HCT116 (cell line): ENCODE measurements around the gene PRSS36. TPM values are rescaled to one million over a fixed set of nuclear protein-coding genes. Genes with fewer than 3 reads are reported as not detected.

ENCODE experiments used
- ATAC-seq: fragments of 200-7000 bp; cut with Tn5 transposase; 2 replicates; pipeline ENCODE4 v1.9.1; 2020; ENCODE audit warnings: mild to moderate bottlenecking, moderate library complexity
- BruUV-seq: library from RNA; stranded (reverse); fragments of 400-500 nt; replicated peaks from 2 replicates; lab custom pipeline; 2021; lab: Mats Ljungman, UMichigan
- CTCF ChIA-PET: fragments of 300-600 bp; sonication (Branson Sonifier 250); formaldehyde crosslinking; loops from one replicate; lab custom pipeline; 2021; ENCODE audit warnings: antibody characterized with exemption; lab: Charles Lee
- POLR2A ChIA-PET: fragments of 300-600, 350-600 bp; sonication (Branson Sonifier 250); formaldehyde crosslinking; loops from one replicate; lab custom pipeline; 2021; ENCODE audit warnings: antibody characterized with exemption; lab: Charles Lee
- RAD21 ChIA-PET, 2 experiments: fragments of 300-600 bp; sonication (Branson Sonifier 250); formaldehyde crosslinking; loops; one replicate each; lab custom pipeline; 2023; ENCODE audit warnings: low total read pairs in 2 of 2; ENCODE audit not compliant: uncharacterized antibody in 2 of 2, unreplicated experiment in 2 of 2, low non-redundant PET in 1 of 2; lab: Charles Lee
- DNase-seq: peaks from one replicate; pipeline ENCODE4 v3.0.0-alpha.2; 2010; ENCODE audit warnings: low read depth, low spot score
- H2AFZ ChIP-seq: fragments of 200-600 bp; shearing (Covaris generic), sonication (generic); 2 replicates; pipeline ENCODE4 v1.6.1; 2017; ENCODE audit warnings: low read depth, mixed run types, mixed read lengths, antibody characterized with exemption, low read length; ENCODE audit not compliant: poor library complexity, severe bottlenecking
- H3K27ac ChIP-seq: 2 replicates; pipeline ENCODE4 v1.5.1; 2012; ENCODE audit warnings: low read depth, low read length
- H3K27me3 ChIP-seq: fragments of 200-600 bp; sonication (generic); 2 replicates; pipeline ENCODE4 v1.6.1; 2016; ENCODE audit warnings: mixed run types, low read length, mixed read lengths; ENCODE audit not compliant: insufficient read depth
- H3K36me3 ChIP-seq, 2 experiments: fragments of 200-500 bp in 1 of 2; fragments of 200-600 bp in 1 of 2; sonication (Bioruptor generic) in 1 of 2; sonication (generic) in 1 of 2; 2 replicates each; pipeline versions ENCODE4 v1.5.1 to v1.6.1; 2014 to 2016; ENCODE audit warnings: low read length in 2 of 2, inconsistent platforms in 1 of 2, mixed read lengths in 1 of 2, mixed run types in 1 of 2; ENCODE audit not compliant: insufficient read depth in 2 of 2, control insufficient read depth in 1 of 2
- H3K4me1 ChIP-seq, 2 experiments: fragments of 200-600 bp in 1 of 2; sonication (generic) in 1 of 2; 2 replicates each; pipeline versions ENCODE4 v1.5.1 to v1.6.1; 2012 to 2017; ENCODE audit warnings: low read length in 2 of 2, inconsistent platforms in 1 of 2, mild to moderate bottlenecking in 1 of 2, mixed read lengths in 1 of 2, mixed run types in 1 of 2, moderate library complexity in 1 of 2; ENCODE audit not compliant: insufficient read depth in 2 of 2, control insufficient read depth in 1 of 2
- H3K4me2 ChIP-seq: fragments of 200-600 bp; sonication (generic); 2 replicates; pipeline ENCODE4 v1.6.1; 2017; ENCODE audit warnings: mixed run types, low read length, mixed read lengths
- H3K4me3 ChIP-seq, 2 experiments: fragments of 200-600 bp in 1 of 2; sonication (generic) in 1 of 2; replicated peaks in 1 of 2; 2 replicates each; pipeline ENCODE4 v1.5.1; 2011 to 2016; ENCODE audit warnings: low read length in 2 of 2, control low read depth in 1 of 2, low read depth in 1 of 2, mild to moderate bottlenecking in 1 of 2, mixed read lengths in 1 of 2, mixed run types in 1 of 2
- H3K79me2 ChIP-seq: fragments of 200-600 bp; sonication (generic); 2 replicates; pipeline ENCODE4 v1.6.1; 2017; ENCODE audit warnings: mild to moderate bottlenecking, mixed run types, low read length, moderate library complexity, mixed read lengths; ENCODE audit not compliant: insufficient read depth
- H3K9ac ChIP-seq: fragments of 200-600 bp; sonication (generic); 2 replicates; pipeline ENCODE4 v1.6.1; 2016; ENCODE audit warnings: low read length, mixed read lengths
- H3K9me2 ChIP-seq: fragments of 200-600 bp; sonication (generic), shearing (Covaris generic); 2 replicates; pipeline ENCODE4 v1.6.1; 2017; ENCODE audit warnings: mixed run types, mild to moderate bottlenecking, moderate library complexity; ENCODE audit not compliant: insufficient read depth
- H3K9me3 ChIP-seq, 2 experiments: fragments of 200-500 bp in 1 of 2; fragments of 200-600 bp in 1 of 2; sonication (Bioruptor generic) in 1 of 2; sonication (generic) in 1 of 2; 2 replicates each; pipeline ENCODE4 v1.6.1; 2014 to 2017; ENCODE audit warnings: low read length in 2 of 2, mixed read lengths in 2 of 2, inconsistent platforms in 1 of 2, low read depth in 1 of 2, mild to moderate bottlenecking in 1 of 2, mixed run types in 1 of 2, moderate library complexity in 1 of 2; ENCODE audit not compliant: control insufficient read depth in 1 of 2, insufficient read depth in 1 of 2
- H4K20me1 ChIP-seq: fragments of 200-600 bp; sonication (generic), shearing (Covaris generic); 2 replicates; pipeline ENCODE4 v1.6.1; 2017; ENCODE audit warnings: mixed run types, mild to moderate bottlenecking, moderate library complexity; ENCODE audit not compliant: insufficient read depth
- CBX3 ChIP-seq: IDR thresholded peaks from 2 replicates; pipeline ENCODE4 v1.6.1; 2012; ENCODE audit warnings: low read depth
- CEBPB ChIP-seq: IDR thresholded peaks from 2 replicates; pipeline ENCODE4 v1.6.1; 2012; ENCODE audit warnings: low read depth
- CTCF ChIP-seq, 3 experiments: fragments of 200-600 bp in 1 of 3; sonication (generic) in 1 of 3; IDR thresholded peaks in 2 of 3; conservative IDR thresholded peaks in 1 of 3; 2 replicates each; pipeline ENCODE4 v1.5.1; 2012 to 2017; ENCODE audit warnings: low read depth in 2 of 3, low read length in 2 of 3, antibody characterized with exemption in 1 of 3, borderline replicate concordance in 1 of 3, control low read depth in 1 of 3, mild to moderate bottlenecking in 1 of 3, mixed read lengths in 1 of 3, mixed run types in 1 of 3, moderate library complexity in 1 of 3; ENCODE audit not compliant: insufficient read depth in 1 of 3
- EGR1 ChIP-seq: IDR thresholded peaks from 2 replicates; pipeline ENCODE4 v1.6.1; 2012; ENCODE audit warnings: low read depth
- ELF1 ChIP-seq: IDR thresholded peaks from 2 replicates; pipeline ENCODE4 v1.6.1; 2012; ENCODE audit warnings: low read depth, borderline replicate concordance
- EZH2 ChIP-seq: fragments of 200-600 bp; sonication (generic); IDR thresholded peaks from 2 replicates; pipeline ENCODE4 v1.6.1; 2017; ENCODE audit warnings: antibody characterized with exemption, mixed run types
- EZH2phosphoT487 ChIP-seq: fragments of 200-600 bp; IDR thresholded peaks from 2 replicates; pipeline ENCODE4 v1.6.1; 2018; ENCODE audit warnings: antibody characterized with exemption, borderline replicate concordance
- FOSL1 ChIP-seq: IDR thresholded peaks from 2 replicates; pipeline ENCODE4 v1.6.1; 2012; ENCODE audit warnings: low read depth
- JUND ChIP-seq: IDR thresholded peaks from 2 replicates; pipeline ENCODE4 v1.6.1; 2012
- MAX ChIP-seq: IDR thresholded peaks from 2 replicates; pipeline ENCODE4 v1.6.1; 2012
- POLR2AphosphoS5 ChIP-seq: IDR thresholded peaks from 2 replicates; pipeline ENCODE4 v1.6.1; 2011; ENCODE audit warnings: mild to moderate bottlenecking, low read depth, low read length, moderate library complexity
- RAD21 ChIP-seq: IDR thresholded peaks from 2 replicates; pipeline ENCODE4 v1.6.1; 2012; ENCODE audit warnings: low read depth, mild to moderate bottlenecking
- REST ChIP-seq: IDR thresholded peaks from 2 replicates; pipeline ENCODE4 v1.6.1; 2012; ENCODE audit warnings: low read depth
- SIN3A ChIP-seq: IDR thresholded peaks from 2 replicates; pipeline ENCODE4 v1.6.1; 2012; ENCODE audit warnings: low read depth
- SP1 ChIP-seq: IDR thresholded peaks from 2 replicates; pipeline ENCODE4 v1.6.1; 2012; ENCODE audit warnings: low read depth
- YY1 ChIP-seq: IDR thresholded peaks from 2 replicates; pipeline ENCODE4 v1.6.1; 2011; ENCODE audit warnings: low read length, low read depth, moderate library complexity, mild to moderate bottlenecking; ENCODE audit not compliant: insufficient replicate concordance; ENCODE audit errors: extremely low read depth
- ZFX ChIP-seq: fragments of 450-650 bp; IDR thresholded peaks from 2 replicates; pipeline ENCODE4 v1.6.1; 2017
- ZNF274 ChIP-seq: fragments of 200-500 bp; sonication (Bioruptor generic); IDR thresholded peaks from 2 replicates; pipeline ENCODE4 v1.6.1; 2014; ENCODE audit warnings: mild to moderate bottlenecking, low read depth, low read length, inconsistent platforms
- intact Hi-C: fragments of 100-400 bp; cut with micrococcal nuclease; formaldehyde crosslinking; loops from 2 replicates; pipeline ENCODE4 v1.10.0; 2022
- total RNA-seq: library from RNA; stranded (reverse); gene quantifications from one replicate; pipeline ENCODE4 v1.2.1, GENCODE V29; 2021; ENCODE audit not compliant: unreplicated experiment
- TF ChIP-seq, protein P1 (sequence below): IDR thresholded peaks from 2 replicates; pipeline ENCODE4 v1.6.1; 2011; ENCODE audit warnings: mild to moderate bottlenecking, low read length, moderate library complexity; ENCODE audit not compliant: insufficient replicate concordance; ENCODE audit errors: extremely low read depth

PRSS36 gene
- total RNA-seq, 1 experiment from 2014 or later = not detected

GRCh38 chr16:31179747-31180459 lies 30.0 kb upstream of the PRSS36 start, which contains the start of gene FUS:
Gene FUS, plus strand, starts transcription at chr16:31180139. Its CDS starts 76 bp downstream, at chr16:31180215.
- Histone ChIP-seq H3K79me2 (peaks cover 49% of the 10 kb centered on the region), H3K4me3 (peak within 1 kb of the TSS; percentile 90 to 93), H3K4me1 (peaks cover 10 to 26% of the 10 kb centered on the region in 2 experiments), H3K9ac (peak within 1 kb of the TSS; percentile 98), H3K27me3 (no peaks in the 10 kb centered on the region), H3K36me3 (peaks cover 20 to 37% of the 10 kb centered on the region in 2 experiments), H3K9me2 (no peaks in the 10 kb centered on the region), H3K4me2 (peak within 1 kb of the TSS; percentile 92), H3K27ac (peak within 1 kb of the TSS; percentile 92), H4K20me1 (peaks cover 38% of the 10 kb centered on the region), H3K9me3 (no peaks in the 10 kb centered on the region), H2AFZ (peak within 1 kb of the TSS; percentile 77)
- BruUV-seq = no TSS peak
- POLR2A ChIA-PET = interaction anchor here (0.6 to 2.1 kb wide), 24 partner anchors 9 to 279 kb away, joined by 3 to 17 read pairs (median 4); partner anchors contain the start of genes ARMC5, HSD3B7, KAT8 and TRIM72
- peak; percentile 71 for ATAC-seq
- RAD21 ChIA-PET = no interaction called here
- CTCF ChIA-PET = interaction anchor here (1.0 kb wide), 1 partner anchor 38 kb away, joined by 7 read pairs; no protein-coding TSS in a partner anchor
- DNase-seq = peak; percentile 76
- intact Hi-C loops = no loop called here
- TF ChIP-seq EZH2 (no peak), ZNF274 (no peak), REST (no peak), SIN3A (peak; percentile 100), CTCF (IDR thresholded peaks at IDR 0.05 in 2 of 3, conservative IDR thresholded peaks at IDR 0.05 in 1 of 3; ENCODE audit: borderline replicate concordance in 1 of 3, insufficient read depth in 1 of 3, low read depth in 2 of 3, low read length in 2 of 3) (no peak), EGR1 (peak; percentile 100), POLR2AphosphoS5 (peak; percentile 100), CEBPB (no peak), ZFX (no peak; the same call in 1 of the 2 replicates), RAD21 (0 out of 2 replicates have a peak, but pooled peaks have one; percentile 5), YY1 (peak; percentile 82), SP1 (peak; percentile 98), FOSL1 (no peak), ELF1 (no peak; the same call in 1 of the 2 replicates), EZH2phosphoT487 (no peak), MAX (peak; percentile 90), CBX3 (peak; percentile 41; the same call in 1 of the 2 replicates), JUND (peak; percentile 93)
- TF ChIP-seq, protein P1, sequence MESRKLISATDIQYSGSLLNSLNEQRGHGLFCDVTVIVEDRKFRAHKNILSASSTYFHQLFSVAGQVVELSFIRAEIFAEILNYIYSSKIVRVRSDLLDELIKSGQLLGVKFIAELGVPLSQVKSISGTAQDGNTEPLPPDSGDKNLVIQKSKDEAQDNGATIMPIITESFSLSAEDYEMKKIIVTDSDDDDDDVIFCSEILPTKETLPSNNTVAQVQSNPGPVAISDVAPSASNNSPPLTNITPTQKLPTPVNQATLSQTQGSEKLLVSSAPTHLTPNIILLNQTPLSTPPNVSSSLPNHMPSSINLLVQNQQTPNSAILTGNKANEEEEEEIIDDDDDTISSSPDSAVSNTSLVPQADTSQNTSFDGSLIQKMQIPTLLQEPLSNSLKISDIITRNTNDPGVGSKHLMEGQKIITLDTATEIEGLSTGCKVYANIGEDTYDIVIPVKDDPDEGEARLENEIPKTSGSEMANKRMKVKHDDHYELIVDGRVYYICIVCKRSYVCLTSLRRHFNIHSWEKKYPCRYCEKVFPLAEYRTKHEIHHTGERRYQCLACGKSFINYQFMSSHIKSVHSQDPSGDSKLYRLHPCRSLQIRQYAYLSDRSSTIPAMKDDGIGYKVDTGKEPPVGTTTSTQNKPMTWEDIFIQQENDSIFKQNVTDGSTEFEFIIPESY = peak; percentile 76
